K562 (cell line): Measurements from ENCODE around the gene PPL. TPM values are rescaled to one million over a fixed set of nuclear protein-coding genes. Genes with fewer than 3 reads are reported as not detected.

Experiments
- ATAC-seq: fragments of 200-7000 bp; cut with Tn5 transposase; 3 replicates; pipeline ENCODE4 v1.9.1; 2020; ENCODE audit warnings: moderate library complexity
- BruUV-seq: library from RNA; stranded (reverse); fragments of 400-500 nt; replicated peaks from 2 replicates; lab custom pipeline; 2021; lab: Mats Ljungman, UMichigan
- CTCF ChIA-PET: fragments of 300-600 bp; formaldehyde crosslinking; extraction: SDS; loops from one replicate; lab custom pipeline; 2021; ENCODE audit warnings: low intra/inter-chr PET ratio; lab: Yijun Ruan, JAX
- POLR2A ChIA-PET: fragments of 300-600, 350-650 bp; sonication (Branson Sonifier 250); formaldehyde crosslinking; extraction: SDS; loops from one replicate; lab custom pipeline; 2021; ENCODE audit warnings: antibody characterized with exemption, inconsistent platforms; lab: Yijun Ruan, JAX
- DNase-seq, 4 experiments: peaks; one replicate each; pipeline versions ENCODE4 v3.0.0 to v3.0.0-alpha.2; 2011 to 2018; ENCODE audit warnings: low spot score in 3 of 4, mixed read lengths in 3 of 4; ENCODE audit errors: extremely low read depth in 1 of 4
- FAIRE-seq: peaks from 2 replicates; lab custom pipeline; 2011; peaks lifted over from hg19 to GRCh38; lab: Jason Lieb, UNC
- H2AFZ ChIP-seq: 2 replicates; pipeline ENCODE4 v1.6.0; 2011; ENCODE audit warnings: low read depth, low read length, control low read depth, inconsistent platforms
- H3K27ac ChIP-seq: fragments of 200-600 bp; 3 replicates; pipeline ENCODE4 v1.8.0; 2011; ENCODE audit warnings: low read depth, mild to moderate bottlenecking, control low read depth, inconsistent platforms, low read length, moderate library complexity, mixed read lengths; ENCODE audit errors: extremely low read depth
- H3K27me3 ChIP-seq, 2 experiments: fragments of 300-600 bp in 1 of 2; 2 replicates in 1 of 2; 3 replicates in 1 of 2; pipeline versions ENCODE4 v1.6.0 to v1.8.0; 2011; ENCODE audit warnings: inconsistent platforms in 2 of 2, low read length in 2 of 2, mild to moderate bottlenecking in 1 of 2, mixed read lengths in 1 of 2, moderate library complexity in 1 of 2; ENCODE audit not compliant: control insufficient read depth in 2 of 2, insufficient read depth in 2 of 2
- H3K36me3 ChIP-seq: fragments of 300-600 bp; 3 replicates; pipeline ENCODE4 v1.8.0; 2011; ENCODE audit warnings: mild to moderate bottlenecking, low read length, inconsistent platforms; ENCODE audit not compliant: control insufficient read depth, insufficient read depth
- H3K4me1 ChIP-seq, 2 experiments: fragments of 200-600 bp in 1 of 2; replicated peaks in 1 of 2; 2 replicates in 1 of 2; 3 replicates in 1 of 2; pipeline versions ENCODE4 v1.5.1 to v1.8.0; 2011; ENCODE audit warnings: inconsistent platforms in 2 of 2, low read length in 2 of 2, mild to moderate bottlenecking in 1 of 2, mixed read lengths in 1 of 2, moderate library complexity in 1 of 2; ENCODE audit not compliant: control insufficient read depth in 2 of 2, insufficient read depth in 2 of 2
- H3K4me2 ChIP-seq: 2 replicates; pipeline ENCODE4 v1.6.1; 2011; ENCODE audit warnings: low read length, control low read depth, inconsistent platforms, mixed read lengths; ENCODE audit not compliant: insufficient read depth
- H3K4me3 ChIP-seq: fragments of 200-600 bp; sonication (generic), shearing (Covaris generic); 2 replicates; pipeline ENCODE4 v1.5.1; 2016; ENCODE audit warnings: control low read depth, inconsistent platforms
- H3K79me2 ChIP-seq: fragments of 200-600 bp; 3 replicates; pipeline ENCODE4 v1.8.0; 2011; ENCODE audit warnings: low read length, inconsistent platforms; ENCODE audit not compliant: control insufficient read depth, insufficient read depth
- H3K9ac ChIP-seq, 2 experiments: 2 replicates each; pipeline versions ENCODE4 v1.6.0 to v1.6.1; 2011; ENCODE audit warnings: low read depth in 2 of 2, low read length in 2 of 2, control low read depth in 1 of 2, inconsistent platforms in 1 of 2, mild to moderate bottlenecking in 1 of 2, mixed read lengths in 1 of 2; ENCODE audit not compliant: insufficient read depth in 1 of 2
- H3K9me1 ChIP-seq: one replicate; pipeline ENCODE4 v1.6.0; 2011; ENCODE audit warnings: inconsistent platforms, mild to moderate bottlenecking, low read length, moderate library complexity; ENCODE audit not compliant: control insufficient read depth, insufficient read depth
- H3K9me3 ChIP-seq: replicated peaks from 2 replicates; pipeline ENCODE4 v1.5.1; 2011; ENCODE audit warnings: low read depth, low read length, inconsistent platforms; ENCODE audit not compliant: control insufficient read depth, insufficient read depth
- H4K20me1 ChIP-seq: replicated peaks from 2 replicates; pipeline ENCODE4 v1.6.1; 2011; ENCODE audit warnings: low read length, inconsistent platforms, mixed read lengths; ENCODE audit not compliant: control insufficient read depth, insufficient read depth
- CBFA2T2 ChIP-seq: fragments of 450-650 bp; conservative IDR thresholded peaks from 2 replicates; pipeline ENCODE4 v1.6.1; 2017; ENCODE audit warnings: mild to moderate bottlenecking
- CBX5 ChIP-seq: IDR thresholded peaks from 2 replicates; pipeline ENCODE4 v1.6.1; 2014; ENCODE audit warnings: low read depth, borderline replicate concordance
- E2F5 ChIP-seq: sonication (generic); formaldehyde crosslinking; IDR thresholded peaks from 2 replicates; pipeline ENCODE4 v1.8.0; 2022; ENCODE audit warnings: mild to moderate bottlenecking, missing genetic modification reagents
- ETV1 ChIP-seq: fragments of 450-650 bp; conservative IDR thresholded peaks from 2 replicates; pipeline ENCODE4 v1.6.1; 2016; ENCODE audit warnings: missing genetic modification characterization, control low read depth, low read depth, missing compliant biosample characterization
- NFYB ChIP-seq: IDR thresholded peaks from 2 replicates; pipeline ENCODE4 v1.6.1; 2011; ENCODE audit warnings: mild to moderate bottlenecking, moderate library complexity; ENCODE audit not compliant: insufficient read length; ENCODE audit errors: extremely low read depth
- POLR2H ChIP-seq: IDR thresholded peaks from 2 replicates; pipeline ENCODE4 v1.6.1; 2016; ENCODE audit warnings: missing genetic modification characterization, low read depth, mild to moderate bottlenecking, control low read depth, missing compliant biosample characterization, moderate library complexity
- REST ChIP-seq, 2 experiments: fragments of 450-650 bp; formaldehyde crosslinking in 1 of 2; IDR thresholded peaks; 2 replicates each; pipeline versions ENCODE4 v1.4.0 to v1.6.1; 2014 to 2020; ENCODE audit warnings: mild to moderate bottlenecking in 2 of 2, borderline replicate concordance in 1 of 2, low read depth in 1 of 2
- SP2 ChIP-seq: IDR thresholded peaks from 2 replicates; pipeline ENCODE4 v1.6.1; 2011; ENCODE audit warnings: mild to moderate bottlenecking, low read depth, low read length, moderate library complexity; ENCODE audit not compliant: poor library complexity, severe bottlenecking; ENCODE audit errors: extremely low read depth
- TCF3 ChIP-seq: sonication (generic); formaldehyde crosslinking; IDR thresholded peaks from 2 replicates; pipeline ENCODE4 v1.4.0; 2020; ENCODE audit warnings: mild to moderate bottlenecking, missing genetic modification reagents
- ZNF165 ChIP-seq: fragments of 250-450 bp; sonication (Bioruptor Pico); IDR thresholded peaks from 2 replicates; pipeline ENCODE4 v1.4.0; 2020; ENCODE audit warnings: borderline replicate concordance
- ZNF263 ChIP-seq: sonication (generic); formaldehyde crosslinking; IDR thresholded peaks from 2 replicates; pipeline ENCODE4 v1.8.0; 2022; ENCODE audit warnings: mild to moderate bottlenecking, missing genetic modification reagents, borderline replicate concordance
- WGBS: fragments of 100-300 bp; shearing (Covaris generic); methylation state at CpG from one replicate; pipeline ENCODE4 v1.1.6; 2016; ENCODE audit warnings: low coverage, mixed read lengths; ENCODE audit not compliant: insufficient coverage; ENCODE audit errors: missing lambda C conversion rate; 5-methylcytosine and 5-hydroxymethylcytosine counted together
- in situ Hi-C: fragments of 300-500 bp; cut with MboI; formaldehyde crosslinking; loops from 4 replicates; pipeline ENCODE4 v1.15.0; 2018; ENCODE audit warnings: inconsistent platforms, mixed read lengths
- intact Hi-C: fragments of 100-400 bp; cut with micrococcal nuclease; formaldehyde crosslinking; loops from 2 replicates; pipeline ENCODE4 v1.14.2; 2022
- polyA plus RNA-seq, 8 experiments: library from polyadenylated mRNA; depleted of rRNA in 4 of 8; stranded (reverse) in 5 of 8; unstranded in 3 of 8; fragments of >200 nt; fragmentation: Nextera tagmentation in 2 of 8; fragmentation: Illumina TruSeq in 1 of 8; extraction: Ambion mirVana in 2 of 8; extraction: Trizol in 1 of 8; gene quantifications; 2 replicates each; pipeline versions ENCODE4 v1.2.1 to v1.2.3, GENCODE V29; 2011 to 2014; ENCODE audit warnings: inconsistent platforms in 1 of 8, missing spikeins in 1 of 8
- total RNA-seq, 7 experiments: library from RNA; depleted of rRNA in 6 of 7; stranded (reverse); fragments of >200 nt in 6 of 7; fragmentation: Illumina TruSeq in 2 of 7; extraction: Trizol in 2 of 7; gene quantifications; 2 replicates each; pipeline versions ENCODE4 v1.2.1 to v1.2.3, GENCODE V29; 2011 to 2021; ENCODE audit warnings: low replicate concordance in 1 of 7

Gene PPL
- total and polyA plus RNA-seq, 9 of the 15 experiments (the other 6 are each of a cell fraction or from before 2014, with no cell fraction given), result 0.01 to 0.15 (median 0.07) TPM; not detected in 3

- H3K4me3 ChIP-seq, result no peak overlapping the region
- H3K79me2 ChIP-seq, result no peaks in the 10 kb centered on the region
- POLR2A ChIA-PET, result interaction anchor here (0.6 to 3.2 kb wide), 5 partner anchors 9 to 243 kb away, joined by 3 to 19 read pairs (median 5); no protein-coding TSS in a partner anchor
- no peak overlapping the region for H3K4me2 ChIP-seq
- H3K9ac ChIP-seq, result no peak overlapping the region; a peak in 1 of 4 replicates
- DNase-seq, result peak; percentile 24 to 74 (median 68)
- H3K36me3 ChIP-seq, result no peaks in the 10 kb centered on the region
- H3K9me3 ChIP-seq, result no peaks in the 10 kb centered on the region; the same call in 1 of the 2 replicates
- peak overlapping the region; percentile 35; the same call in 1 of the 2 replicates for H2AFZ ChIP-seq
- 33% methylated on average over 17 of the region's 22 CpGs for WGBS
- H3K9me1 ChIP-seq, result no peaks in the 10 kb centered on the region
- intact Hi-C loops (no loop called here), in situ Hi-C loops (no loop called here)
- CTCF ChIA-PET, result no interaction called here
- no peak for FAIRE-seq
- peak; percentile 70 for ATAC-seq
- H3K27ac ChIP-seq, result no peak overlapping the region
- BruUV-seq, result no TSS peak
- peaks cover 0 to 53% of the 10 kb centered on the region in 2 experiments; a peak in 2 of 5 replicates for H3K4me1 ChIP-seq
- peaks cover 16 to 38% of the 10 kb centered on the region in 2 experiments; a peak in 3 of 5 replicates for H3K27me3 ChIP-seq
- peaks cover 11% of the 10 kb centered on the region for H4K20me1 ChIP-seq
- TF ChIP-seq TCF3 (CRISPR knock-in tag), result no peak
- no peak for TF ChIP-seq ETV1 (tag)
- no peak for TF ChIP-seq ZNF263 (CRISPR knock-in tag)
- TF ChIP-seq CBFA2T2, result peak; percentile 38
- TF ChIP-seq E2F5 (CRISPR knock-in tag), result no peak
- TF ChIP-seq POLR2H (tag), result no peak
- TF ChIP-seq REST (IDR thresholded peaks at IDR 0.05; ENCODE audit: borderline replicate concordance), result 0 out of 2 replicates have a peak, but pooled peaks have one; percentile 7
- no peak for TF ChIP-seq REST (CRISPR knock-in tag; IDR thresholded peaks at IDR 0.05; ENCODE audit: low read depth)
- TF ChIP-seq SP2, result no peak
- TF ChIP-seq ZNF165, result no peak
- no peak for TF ChIP-seq CBX5
- TF ChIP-seq NFYB, result peak; percentile 83
These were observed 42.4 kb downstream of the PPL start for GRCh38 chr16:4894276-4895150.
